H1 (cell line): ENCODE results near the gene SYT6. TPM values are rescaled to one million over a fixed set of nuclear protein-coding genes. Genes with fewer than 3 reads are reported as not detected.

Experiments
- ASH2L ChIP-seq: fragments of 200-600, 300-600 bp; sonication (generic); IDR thresholded peaks from one replicate; pipeline ENCODE4 v1.7.1; 2017; ENCODE audit warnings: low read length
- CBX5 ChIP-seq: fragments of 300-800, 300-1000 bp; sonication (generic); IDR thresholded peaks from 2 replicates; pipeline ENCODE4 v1.7.1; 2016; ENCODE audit warnings: antibody characterized with exemption, low read length, low read depth
- CHD7 ChIP-seq: fragments of 300-600 bp; sonication (generic); IDR thresholded peaks from 2 replicates; pipeline ENCODE4 v1.7.1; 2012; ENCODE audit warnings: low read length, moderate library complexity, mild to moderate bottlenecking, inconsistent platforms; ENCODE audit not compliant: insufficient replicate concordance
- FOSL1 ChIP-seq: IDR thresholded peaks from 2 replicates; pipeline ENCODE4 v1.6.1; 2011; ENCODE audit warnings: mild to moderate bottlenecking, low read depth, low read length, moderate library complexity; ENCODE audit not compliant: insufficient read depth
- RAD21 ChIP-seq, 2 experiments: IDR thresholded peaks in 1 of 2; conservative IDR thresholded peaks in 1 of 2; 2 replicates each; pipeline ENCODE4 v1.6.1; 2011; ENCODE audit warnings: low read depth in 2 of 2, low read length in 2 of 2, improper control_type of control experiment in 1 of 2, inconsistent platforms in 1 of 2, mild to moderate bottlenecking in 1 of 2, moderate library complexity in 1 of 2
- SIX5 ChIP-seq: IDR thresholded peaks from 2 replicates; pipeline ENCODE4 v1.6.1; 2011; ENCODE audit warnings: mild to moderate bottlenecking, low read depth, low read length
- SUZ12 ChIP-seq: fragments of 200-600 bp; sonication (generic); IDR thresholded peaks from 2 replicates; pipeline ENCODE4 v1.6.1; 2012; ENCODE audit warnings: mild to moderate bottlenecking, inconsistent platforms, low read length, moderate library complexity, mixed read lengths
- ZNF274 ChIP-seq: IDR thresholded peaks from 2 replicates; pipeline ENCODE4 v1.7.0; 2012; ENCODE audit warnings: low read length, borderline replicate concordance; ENCODE audit errors: extremely low read depth
- polyA plus RNA-seq, 7 experiments: library from polyadenylated mRNA; depleted of rRNA in 3 of 7; stranded (reverse) in 5 of 7; unstranded in 2 of 7; fragments of >200 nt in 5 of 7; fragments of 200-250 nt in 2 of 7; gene quantifications; 1 replicate in 5 of 7; 2 replicates in 1 of 7; 4 replicates in 1 of 7; pipeline versions ENCODE4 v1.2.1 to v1.2.3, GENCODE V29; 2011 to 2013; ENCODE audit warnings: missing spikeins in 2 of 7, mixed read lengths in 2 of 7
- total RNA-seq: library from RNA; stranded (reverse); fragmentation: NEBNext Ultra II Directional; extraction: Animal tissue kit (Norgen Biotek cat#: 25700); gene quantifications from 2 replicates; pipeline ENCODE4 v1.2.1, GENCODE V29; 2021

The SYT6 gene
- total and polyA plus RNA-seq, 2 of the 8 experiments (the other 6 are each of a cell fraction or from before 2014, with no cell fraction given), result 33.7 to 83.5 TPM

DNA sequence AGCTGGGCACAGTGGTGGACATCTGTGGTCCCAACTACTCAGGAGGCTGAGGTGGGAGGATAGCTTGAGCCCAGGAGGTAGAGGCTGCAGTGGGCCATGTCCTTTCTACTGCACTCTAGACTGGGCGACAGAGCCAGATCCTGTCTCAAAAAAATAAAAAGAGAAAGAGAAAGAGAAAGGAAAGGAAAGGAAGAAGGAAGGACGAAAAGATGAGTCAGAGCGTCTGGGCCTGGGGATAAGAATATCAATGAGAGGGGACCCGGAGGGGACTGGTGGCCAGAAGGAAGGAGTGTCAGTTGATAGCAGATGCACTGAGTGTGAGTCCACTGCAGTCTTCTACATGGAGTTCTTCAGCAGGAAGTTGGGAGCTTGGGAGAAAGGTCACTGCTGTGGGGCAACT lies 75.6 kb downstream of the SYT6 start (continued):
- TF ChIP-seq CHD7 (no peak), SIX5 (no peak), RAD21 (IDR thresholded peaks at IDR 0.05 in 1 of 2, conservative IDR thresholded peaks at IDR 0.05 in 1 of 2; ENCODE audit: low read depth in 2 of 2, low read length in 2 of 2) (no peak), SUZ12 (no peak), FOSL1 (no peak), ASH2L (no peak), ZNF274 (no peak), CBX5 (no peak)
